Pancreas (tissue), 10 donors: ENCODE measurements around the gene AUP1. TPM values are rescaled to one million over a fixed set of nuclear protein-coding genes. Genes with fewer than 3 reads are reported as not detected.

Source experiments
- ATAC-seq, 4 donors: fragments of 200-7000 bp; cut with Tn5 transposase; one replicate each; pipeline versions ENCODE4 v1.8.0 to v1.9.1; 2020; ENCODE audit warnings: mild to moderate bottlenecking in 4 of 4, moderate library complexity in 4 of 4
- DNase-seq, 6 donors: peaks; one replicate each; pipeline ENCODE4 v3.0.0-alpha.2; 2020
- FAIRE-seq: peaks from 2 replicates; lab custom pipeline; 2012; peaks lifted over from hg19 to GRCh38; lab: Jason Lieb, UNC
- H3K27ac ChIP-seq, 4 donors: fragments of 200-600 bp; sonication (generic); 1 replicate in 3 of 4; 2 replicates in 1 of 4; pipeline versions ENCODE4 v1.5.0 to v1.8.0; 2020
- H3K27me3 ChIP-seq, 4 donors: fragments of 200-600 bp; one replicate each; pipeline ENCODE4 v1.8.0; 2021
- H3K36me3 ChIP-seq, 3 donors: fragments of 200-600 bp; sonication (generic) in 1 of 3; one replicate each; pipeline versions ENCODE4 v1.5.0 to v1.8.0; 2020 to 2021
- H3K4me1 ChIP-seq, 3 donors: fragments of 200-600 bp; one replicate each; pipeline ENCODE4 v1.8.0; 2021
- H3K4me3 ChIP-seq, 4 donors: fragments of 200-600 bp; sonication (generic) in 2 of 4; one replicate each; pipeline versions ENCODE4 v1.5.0 to v1.8.0; 2020 to 2021
- H3K9me3 ChIP-seq, 4 donors: fragments of 200-600 bp; one replicate each; pipeline ENCODE4 v1.8.0; 2021
- WGBS, 2 donors: extraction: QIAGEN DNeasy Blood & Tissue Kit; methylation state at CpG; one replicate each; pipeline ENCODE4 v1.1.7; 2013; 5-methylcytosine and 5-hydroxymethylcytosine counted together
- intact Hi-C, 3 donors: fragments of 100-400 bp; cut with DNase I; formaldehyde crosslinking; loops; one replicate each; pipeline versions ENCODE4 v1.11.1 to v1.14.2; 2022
- polyA plus RNA-seq, 2 donors: library from polyadenylated mRNA; stranded (reverse); fragments of 200-250 nt; gene quantifications; one replicate each; pipeline ENCODE4 v1.2.3, GENCODE V29; 2013
- total RNA-seq, 6 donors: library from RNA; stranded (reverse); fragmentation: NEBNext Ultra II Directional in 4 of 6; extraction: Animal tissue kit (Norgen Biotek cat#: 25700) in 4 of 6; gene quantifications; one replicate each; pipeline versions ENCODE4 v1.2.1 to v1.2.4, GENCODE V29; 2021 to 2023
- TF ChIP-seq, protein P1 (sequence below), 4 donors: fragments of 200-600 bp; sonication (generic) in 3 of 4; IDR thresholded peaks; one replicate each; pipeline versions ENCODE4 v1.5.0 to v1.8.0; 2021; ENCODE audit warnings: antibody characterized with exemption in 4 of 4
- donor health status: healthy with polysubstance abuse.
- donor health status: DM: no; HTN: no; CAD: no; lungs with moderate emphysema.
- donor health status: DM: no; HTN: no; CAD: no.
- donor health status: control.
- donor health status: control.
- donor health status: Bipolar disorder and iron deficiency.
- donor health status: DM: yes; HTN: yes; CAD: no.
- donor health status: DM: no; HTN: no; CAD: no.
- donor health status: DM: no; HTN: no; CAD: no.
- donor health status: DM: yes; HTN: yes; CAD: no.

The AUP1 gene
- total and polyA plus RNA-seq, 8 donors = 62.1 to 258 (median 71.8) TPM

DNA sequence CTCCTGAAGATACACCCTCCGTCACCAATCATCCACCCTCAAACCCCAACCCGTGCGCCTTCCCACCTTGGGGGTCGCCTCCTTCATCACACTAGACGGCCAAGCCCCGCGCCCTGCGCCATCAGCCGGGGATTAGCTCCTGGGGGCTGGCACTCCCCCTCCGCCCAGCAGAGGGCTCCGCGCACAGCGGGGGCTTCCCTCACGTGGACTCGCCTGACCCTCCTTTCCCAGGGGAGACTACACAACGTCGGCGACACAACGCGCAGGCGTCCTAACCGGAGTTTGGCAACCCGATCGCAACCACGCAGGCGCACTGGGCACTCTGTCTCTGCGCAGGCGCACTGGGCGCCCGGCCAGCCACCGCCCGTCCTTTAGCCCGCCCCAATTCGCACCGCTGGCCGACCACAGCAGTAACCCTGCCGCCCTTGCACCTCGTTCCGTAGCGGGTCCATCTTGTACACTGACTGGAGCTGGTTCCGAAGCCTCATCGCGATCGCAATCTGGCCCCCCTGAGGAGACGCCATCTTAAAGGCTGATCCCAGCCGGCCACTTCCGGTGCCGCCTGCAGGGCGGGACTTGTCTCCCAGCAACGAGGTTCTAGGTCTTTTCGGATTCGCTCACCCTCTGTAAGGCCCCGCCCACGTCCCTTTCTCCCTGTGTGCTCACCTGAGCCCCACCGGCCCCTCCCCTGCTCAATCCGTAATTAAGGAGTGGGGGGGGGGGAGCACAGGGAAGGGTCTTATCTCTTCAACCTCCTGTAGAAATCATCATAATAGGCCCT is 22.2 kb downstream of the AUP1 start, which contains the start of gene PCGF1:
PCGF1 (minus strand) TSS at position 551 of the 781 bp plus-strand sequence; CDS start at position 524, 27 bp downstream.
- FAIRE-seq (no peak), DNase-seq (peak; percentile 98 to 100 (median 99)), ATAC-seq (peak; percentile 93 to 97 (median 94))
- intact Hi-C loops = no loop called here
- Histone ChIP-seq H3K4me1 (peaks cover 6 to 29% (median 11%) of the 10 kb centered on the region in 3 donors), H3K9me3 (no peaks in the 10 kb centered on the region), H3K36me3 (no peaks in the 10 kb centered on the region), H3K27me3 (peaks cover 0 to 7% (median 0%) of the 10 kb centered on the region in 4 donors), H3K27ac (peak within 1 kb of the TSS; percentile 91 to 98 (median 94)), H3K4me3 (peak within 1 kb of the TSS; percentile 64 to 89 (median 69))
- TF ChIP-seq, protein P1, sequence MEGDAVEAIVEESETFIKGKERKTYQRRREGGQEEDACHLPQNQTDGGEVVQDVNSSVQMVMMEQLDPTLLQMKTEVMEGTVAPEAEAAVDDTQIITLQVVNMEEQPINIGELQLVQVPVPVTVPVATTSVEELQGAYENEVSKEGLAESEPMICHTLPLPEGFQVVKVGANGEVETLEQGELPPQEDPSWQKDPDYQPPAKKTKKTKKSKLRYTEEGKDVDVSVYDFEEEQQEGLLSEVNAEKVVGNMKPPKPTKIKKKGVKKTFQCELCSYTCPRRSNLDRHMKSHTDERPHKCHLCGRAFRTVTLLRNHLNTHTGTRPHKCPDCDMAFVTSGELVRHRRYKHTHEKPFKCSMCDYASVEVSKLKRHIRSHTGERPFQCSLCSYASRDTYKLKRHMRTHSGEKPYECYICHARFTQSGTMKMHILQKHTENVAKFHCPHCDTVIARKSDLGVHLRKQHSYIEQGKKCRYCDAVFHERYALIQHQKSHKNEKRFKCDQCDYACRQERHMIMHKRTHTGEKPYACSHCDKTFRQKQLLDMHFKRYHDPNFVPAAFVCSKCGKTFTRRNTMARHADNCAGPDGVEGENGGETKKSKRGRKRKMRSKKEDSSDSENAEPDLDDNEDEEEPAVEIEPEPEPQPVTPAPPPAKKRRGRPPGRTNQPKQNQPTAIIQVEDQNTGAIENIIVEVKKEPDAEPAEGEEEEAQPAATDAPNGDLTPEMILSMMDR (IDR thresholded peaks at IDR 0.05) = no peak
- 0 to 1% methylated on average over 55 to 56 of the region's 56 CpGs for WGBS, 2 donors

DNA sequence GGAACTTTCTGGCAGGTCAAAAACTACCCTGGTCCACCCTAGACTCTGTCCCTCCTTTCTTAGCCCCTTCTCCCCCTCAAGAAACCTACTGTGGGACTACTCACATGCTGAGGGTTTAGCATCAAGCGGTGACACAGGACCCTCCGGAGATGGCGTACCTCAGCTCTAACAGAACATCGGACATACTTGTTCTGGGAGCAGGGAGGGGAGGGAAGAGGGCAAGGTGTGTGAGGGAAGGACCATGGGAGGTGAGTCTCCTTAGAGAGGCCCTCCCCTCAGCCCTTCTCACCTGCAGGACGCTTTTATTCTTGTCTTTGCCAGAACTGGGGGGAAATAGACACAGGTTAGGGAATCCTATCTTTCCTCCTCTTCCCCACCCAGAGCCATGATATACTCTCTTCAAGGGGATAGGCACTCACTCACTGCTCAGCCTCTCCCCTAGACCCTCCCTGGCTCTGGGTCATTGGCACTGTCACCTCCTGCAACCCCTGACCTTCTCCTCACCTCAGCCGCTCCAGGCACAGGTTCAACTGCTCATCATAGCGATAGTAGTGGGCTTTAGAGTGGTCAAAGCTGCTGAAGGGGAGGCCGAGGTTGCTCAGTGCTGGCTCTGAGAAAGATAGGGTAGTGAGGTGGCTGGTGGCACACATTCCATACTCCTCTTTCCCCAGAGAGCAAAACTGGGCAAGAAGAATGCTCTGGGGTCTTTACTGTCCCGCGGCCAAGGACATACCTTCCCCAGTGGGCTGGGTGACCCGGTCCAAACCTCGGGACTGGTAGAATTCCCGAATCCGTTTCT is 23.9 kb downstream of the AUP1 start:
- H3K27ac ChIP-seq = no peak overlapping the region
- H3K27me3 ChIP-seq = no peaks in the 10 kb centered on the region
- H3K36me3 ChIP-seq = no peaks in the 10 kb centered on the region
- peak overlapping the region in 2 of 4 donors; percentile 65 to 89 for H3K4me3 ChIP-seq
- no peak for ATAC-seq
- intact Hi-C loops = no loop called here
- TF ChIP-seq, protein P1 (IDR thresholded peaks at IDR 0.05) = no peak
- no peaks in the 10 kb centered on the region for H3K9me3 ChIP-seq
- DNase-seq = no peak
- no peak for FAIRE-seq
- H3K4me1 ChIP-seq = peaks cover 6 to 29% (median 11%) of the 10 kb centered on the region in 3 donors
- WGBS, 2 donors = 87 to 93% methylated on average over 14 of the region's 14 CpGs

DNA sequence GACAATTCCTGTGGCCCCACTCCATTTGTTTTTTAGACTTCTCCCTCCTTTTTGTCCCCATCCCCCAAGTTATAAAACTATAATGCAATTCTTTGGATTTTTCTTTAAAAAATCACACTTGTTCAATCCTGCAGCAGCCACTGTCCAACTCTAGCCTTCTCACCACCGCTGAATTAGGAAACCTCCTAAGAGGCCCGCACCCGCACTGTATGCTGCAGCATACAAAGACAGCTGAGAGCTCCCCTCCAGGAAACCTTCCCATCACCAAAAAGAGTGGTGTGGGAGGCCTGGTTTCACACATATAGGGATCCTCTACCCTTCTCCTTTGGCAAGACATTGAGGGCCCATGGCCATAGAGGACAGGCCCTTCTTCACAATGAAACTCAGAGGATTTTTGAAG is 24.9 kb downstream of the AUP1 start:
- ATAC-seq (no peak), FAIRE-seq (no peak), DNase-seq (no peak)
- no peak overlapping the region for H3K27ac ChIP-seq
- intact Hi-C loops = no loop called here
- 92 to 96% methylated on average over 3 of the region's 3 CpGs for WGBS, 2 donors
- TF ChIP-seq, protein P1 (IDR thresholded peaks at IDR 0.05) = no peak
- peaks cover 0 to under 1% (median 0%) of the 10 kb centered on the region in 4 donors for H3K27me3 ChIP-seq
- H3K4me3 ChIP-seq = no peak overlapping the region
- no peaks in the 10 kb centered on the region for H3K36me3 ChIP-seq
- H3K4me1 ChIP-seq = peaks cover 6 to 29% (median 11%) of the 10 kb centered on the region in 3 donors
- no peaks in the 10 kb centered on the region for H3K9me3 ChIP-seq

DNA sequence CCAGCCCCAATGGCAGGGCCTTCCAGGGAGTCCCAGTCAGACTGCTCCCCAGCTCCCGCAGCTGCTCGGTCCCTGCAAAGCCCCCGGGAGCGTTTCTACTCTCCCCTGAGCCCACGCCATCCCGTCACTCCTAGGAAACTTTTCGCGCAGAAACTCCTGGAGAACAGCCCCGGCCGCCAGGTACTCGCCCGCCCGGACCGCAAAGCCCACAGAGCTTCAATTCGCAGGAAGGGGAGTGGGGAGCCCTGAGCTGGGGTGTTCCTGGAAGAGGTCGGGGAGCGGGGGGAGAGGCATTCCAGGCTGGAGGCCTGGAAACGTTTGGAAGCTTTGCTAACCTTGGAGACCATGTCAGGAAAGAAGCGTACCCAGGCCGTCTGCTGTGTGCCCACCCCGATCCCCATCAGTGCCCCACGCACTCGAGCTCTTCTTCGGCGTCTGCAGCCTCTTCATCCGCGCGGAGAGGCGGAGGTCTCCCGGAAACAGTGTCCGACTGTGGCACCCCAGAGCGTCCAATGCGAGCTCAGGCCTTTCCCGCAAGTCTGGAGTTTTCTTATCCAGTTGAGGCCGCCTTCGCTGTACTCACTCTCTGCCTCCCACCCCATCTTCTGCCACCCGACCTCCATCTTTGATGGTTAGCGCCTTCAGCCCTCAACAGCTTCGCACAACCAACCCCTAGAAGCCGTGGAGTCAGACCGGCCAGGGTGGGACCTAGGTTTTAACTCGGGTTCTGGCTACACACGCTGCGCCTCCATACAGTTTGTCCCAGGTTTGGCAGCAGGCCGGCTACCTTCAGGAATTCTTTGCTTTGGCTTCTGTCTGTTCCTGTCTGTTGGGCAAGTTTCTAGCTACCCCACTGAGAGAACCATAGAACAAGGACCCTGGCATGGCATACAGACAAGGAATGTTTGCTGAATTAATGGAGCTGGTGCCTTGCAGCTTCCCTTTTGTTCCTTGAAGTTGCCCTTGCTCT is 25.7 kb downstream of the AUP1 start:
- TF ChIP-seq, protein P1 (IDR thresholded peaks at IDR 0.05) = no peak
- Histone ChIP-seq H3K4me1 (peaks cover 6 to 33% (median 11%) of the 10 kb centered on the region in 3 donors), H3K9me3 (no peaks in the 10 kb centered on the region), H3K27ac (peak overlapping the region; percentile 23 to 74 (median 48)), H3K27me3 (peaks cover 0 to 6% (median 0%) of the 10 kb centered on the region in 4 donors), H3K36me3 (no peaks in the 10 kb centered on the region), H3K4me3 (peak overlapping the region; percentile 38 to 75 (median 52))
- WGBS, 2 donors = 61 to 64% methylated on average over 45 of the region's 45 CpGs
- ATAC-seq = no peak
- intact Hi-C loops = no loop called here
- no peak for FAIRE-seq
- peak in 2 of 6 donors; percentile 37 to 74 for DNase-seq
